Measurements from ENCODE around the gene SLC30A2.
A peak's percentile ranks its signal among the peaks of the same experiment; 100 is the strongest.

The SLC30A2 gene

GRCh38 chr1:26021647-26022403 is 24.1 kb downstream of the SLC30A2 start, which contains the start of gene EXTL1:
Gene EXTL1 (plus strand): TSS chr1:26021775. CDS start chr1:26022647, 872 bp downstream.
- H3K4me3 ChIP-seq (ENCODE audit: control insufficient read depth, low read depth, low read length): peak within 1 kb of the TSS; percentile 22
- DNase-seq (ENCODE audit: low read depth): no peak

GRCh38 chr1:26020941-26021646 is 24.8 kb downstream of the SLC30A2 start:
- TF ChIP-seq CTCF (IDR thresholded peaks at IDR 0.05; ENCODE audit: control insufficient read depth, insufficient read depth, low read depth, low read length, missing control alignments): no peak
- no peak overlapping the region; the same call in 1 of the 2 replicates for H3K4me3 ChIP-seq (ENCODE audit: control insufficient read depth, low read depth, low read length)
- DNase-seq (ENCODE audit: low read depth): no peak

More at GRCh38 chr1:26021647-26022403, 24.1 kb downstream of the SLC30A2 start, which contains the start of gene EXTL1:
- TF ChIP-seq CTCF (IDR thresholded peaks at IDR 0.05; ENCODE audit: control insufficient read depth, insufficient read depth, low read depth, low read length, missing control alignments): no peak

- H3K4me3 ChIP-seq (ENCODE audit: control insufficient read depth, low read depth, low read length): no peak overlapping the region
- DNase-seq (ENCODE audit: low read depth): no peak
- TF ChIP-seq CTCF (IDR thresholded peaks at IDR 0.05; ENCODE audit: control insufficient read depth, insufficient read depth, low read depth, low read length, missing control alignments): no peak
Measured at GRCh38 chr1:26020330-26020768, 25.6 kb downstream of the SLC30A2 start.

GRCh38 chr1:26019641-26020315 is 26.1 kb downstream of the SLC30A2 start:
- no peak for DNase-seq (ENCODE audit: low read depth)
- no peak for TF ChIP-seq CTCF (IDR thresholded peaks at IDR 0.05; ENCODE audit: control insufficient read depth, insufficient read depth, low read depth, low read length, missing control alignments)
- no peak overlapping the region for H3K4me3 ChIP-seq (ENCODE audit: control insufficient read depth, low read depth, low read length)

GRCh38 chr1:26017606-26018005 is 28.3 kb downstream of the SLC30A2 start:
- DNase-seq (ENCODE audit: low read depth): no peak
- H3K4me3 ChIP-seq (ENCODE audit: control insufficient read depth, low read depth, low read length): no peak overlapping the region
- no peak for TF ChIP-seq CTCF (IDR thresholded peaks at IDR 0.05; ENCODE audit: control insufficient read depth, insufficient read depth, low read depth, low read length, missing control alignments)

GRCh38 chr1:26016953-26017545 is 28.9 kb downstream of the SLC30A2 start:
- TF ChIP-seq CTCF (IDR thresholded peaks at IDR 0.05; ENCODE audit: control insufficient read depth, insufficient read depth, low read depth, low read length, missing control alignments): no peak
- DNase-seq (ENCODE audit: low read depth): no peak
- H3K4me3 ChIP-seq (ENCODE audit: control insufficient read depth, low read depth, low read length): no peak overlapping the region

Data from AG09309 (cell line).